HepG2 (cell line): ENCODE results near the gene ITIH2. TPM values are rescaled to one million over a fixed set of nuclear protein-coding genes. Genes with fewer than 3 reads are reported as not detected.
A peak's percentile ranks its signal among the peaks of the same experiment; 100 is the strongest.
"Not testable (repeated sequence)": the region's sequence is repeated elsewhere in the genome, so short reads cannot be mapped to it uniquely, and the experiment has no call there.

Experiments
- ATAC-seq: fragments of 200-7000 bp; cut with Tn5 transposase; 3 replicates; pipeline ENCODE4 v1.9.1; 2020; ENCODE audit warnings: mild to moderate bottlenecking, moderate library complexity
- BruUV-seq: library from RNA; stranded (reverse); fragments of 400-500 nt; replicated peaks from 2 replicates; lab custom pipeline; 2021; lab: Mats Ljungman, UMichigan
- CTCF ChIA-PET: fragments of 300-600 bp; formaldehyde crosslinking; extraction: SDS; loops from one replicate; lab custom pipeline; 2021; ENCODE audit warnings: low total read pairs, inconsistent platforms, low intra/inter-chr PET ratio; lab: Yijun Ruan, JAX
- POLR2A ChIA-PET: fragments of 350-600 bp; sonication (Branson Sonifier 250); formaldehyde crosslinking; loops from one replicate; lab custom pipeline; 2020; ENCODE audit warnings: antibody characterized with exemption, inconsistent platforms; lab: Yijun Ruan, JAX
- DNase-seq: peaks from one replicate; pipeline ENCODE4 v3.0.0-alpha.2; 2015; ENCODE audit warnings: low spot score
- FAIRE-seq: peaks from 3 replicates; lab custom pipeline; 2011; peaks lifted over from hg19 to GRCh38; lab: Jason Lieb, UNC
- H2AFZ ChIP-seq: one replicate; pipeline ENCODE4 v1.6.1; 2011; ENCODE audit warnings: low read length, inconsistent platforms
- H3K27ac ChIP-seq: fragments of 300-600 bp; 3 replicates; pipeline ENCODE4 v1.8.0; 2011; ENCODE audit warnings: mixed run types, mild to moderate bottlenecking, mixed read lengths, low read length, inconsistent platforms; ENCODE audit not compliant: insufficient read depth; ENCODE audit errors: extremely low read length
- H3K27me3 ChIP-seq, 2 experiments: fragments of 200-600 bp in 1 of 2; 2 replicates in 1 of 2; 3 replicates in 1 of 2; pipeline versions ENCODE4 v1.6.0 to v1.8.0; 2011; ENCODE audit warnings: low read length in 2 of 2, mild to moderate bottlenecking in 2 of 2, moderate library complexity in 2 of 2, inconsistent platforms in 1 of 2; ENCODE audit not compliant: insufficient read depth in 2 of 2, control insufficient read depth in 1 of 2
- H3K36me3 ChIP-seq, 2 experiments: fragments of 200-600 bp in 1 of 2; replicated peaks in 1 of 2; 2 replicates in 1 of 2; 3 replicates in 1 of 2; pipeline versions ENCODE4 v1.5.1 to v1.8.0; 2011; ENCODE audit warnings: low read length in 2 of 2, inconsistent platforms in 1 of 2; ENCODE audit not compliant: insufficient read depth in 2 of 2, control insufficient read depth in 1 of 2
- H3K4me1 ChIP-seq: 2 replicates; pipeline ENCODE4 v1.5.1; 2012; ENCODE audit warnings: low read length, inconsistent platforms; ENCODE audit not compliant: insufficient read depth
- H3K4me2 ChIP-seq: 2 replicates; pipeline ENCODE4 v1.6.0; 2011; ENCODE audit warnings: low read depth, low read length, inconsistent platforms
- H3K4me3 ChIP-seq, 3 experiments: fragments of 200-600 bp in 1 of 3; sonication (generic), shearing (Covaris generic) in 1 of 3; replicated peaks in 1 of 3; 2 replicates each; pipeline ENCODE4 v1.5.1; 2011 to 2016; ENCODE audit warnings: low read length in 3 of 3, inconsistent platforms in 2 of 3, low read depth in 2 of 3, mild to moderate bottlenecking in 2 of 3, control low read depth in 1 of 3, mixed read lengths in 1 of 3; ENCODE audit not compliant: insufficient read depth in 1 of 3
- H3K79me2 ChIP-seq: one replicate; pipeline ENCODE4 v1.6.1; 2011; ENCODE audit warnings: low read length, inconsistent platforms; ENCODE audit not compliant: insufficient read depth
- H3K9ac ChIP-seq: 2 replicates; pipeline ENCODE4 v1.6.0; 2011; ENCODE audit warnings: mild to moderate bottlenecking, low read depth, low read length, inconsistent platforms; ENCODE audit not compliant: insufficient read depth
- H3K9me3 ChIP-seq: 2 replicates; pipeline ENCODE4 v1.5.1; 2012; ENCODE audit warnings: mild to moderate bottlenecking, low read length
- H4K20me1 ChIP-seq: 2 replicates; pipeline ENCODE4 v1.6.0; 2011; ENCODE audit warnings: inconsistent platforms, mild to moderate bottlenecking, low read length, moderate library complexity; ENCODE audit not compliant: insufficient read depth
- CHD4 ChIP-seq: fragments of 200-600 bp; sonication (generic); IDR thresholded peaks from 2 replicates; pipeline ENCODE4 v1.7.0; 2017; ENCODE audit warnings: mild to moderate bottlenecking, low read length, borderline replicate concordance
- HNRNPK ChIP-seq: fragments of 200-400 bp; formaldehyde crosslinking; IDR thresholded peaks from 2 replicates; pipeline ENCODE4 v1.6.1; 2018; ENCODE audit warnings: low read length, low read depth, moderate library complexity, mild to moderate bottlenecking; ENCODE audit not compliant: poor library complexity, severe bottlenecking
- PRDM10 ChIP-seq: sonication (generic); formaldehyde crosslinking; IDR thresholded peaks from 2 replicates; pipeline ENCODE4 v1.4.0; 2020; ENCODE audit warnings: low read depth, missing genetic modification reagents
- RBAK ChIP-seq: sonication (generic); formaldehyde crosslinking; IDR thresholded peaks from 2 replicates; pipeline ENCODE4 v1.5.1; 2020; ENCODE audit warnings: mild to moderate bottlenecking, missing genetic modification reagents
- REPIN1 ChIP-seq: sonication (generic); formaldehyde crosslinking; IDR thresholded peaks from 2 replicates; pipeline ENCODE4 v1.8.0; 2022; ENCODE audit warnings: missing genetic modification reagents, low read depth, mild to moderate bottlenecking, borderline replicate concordance
- SOX5 ChIP-seq: IDR thresholded peaks from 2 replicates; pipeline ENCODE4 v1.6.1; 2016; ENCODE audit warnings: borderline replicate concordance
- TBX3 ChIP-seq: fragments of 450-650 bp; IDR thresholded peaks from 2 replicates; pipeline ENCODE4 v1.6.1; 2017; ENCODE audit warnings: antibody characterized with exemption, mild to moderate bottlenecking, inconsistent platforms, borderline replicate concordance
- ZNF564 ChIP-seq: sonication (generic); formaldehyde crosslinking; IDR thresholded peaks from 2 replicates; pipeline ENCODE4 v1.8.1; 2023; ENCODE audit warnings: mild to moderate bottlenecking, missing genetic modification reagents
- WGBS: methylation state at CpG from one replicate; pipeline ENCODE4 v1.1.6; 2017; ENCODE audit warnings: low lambda C conversion rate; 5-methylcytosine and 5-hydroxymethylcytosine counted together
- in situ Hi-C: cut with HindIII; loops from 2 replicates; pipeline ENCODE4 v1.10.0; 2017; ENCODE audit warnings: low pct_unique_long_range_greater_than_20kb; ENCODE audit not compliant: extremely low pct_ligation_motif_present
- intact Hi-C: fragments of 100-400 bp; cut with micrococcal nuclease; formaldehyde crosslinking; loops from one replicate; pipeline ENCODE4 v1.10.0; 2022; ENCODE audit not compliant: unreplicated experiment
- polyA plus RNA-seq, 8 experiments: library from polyadenylated mRNA; depleted of rRNA in 3 of 8; stranded (reverse) in 7 of 8; unstranded in 1 of 8; fragments of >200 nt; fragmentation: Illumina TruSeq in 4 of 8; extraction: Trizol in 4 of 8; gene quantifications; 2 replicates each; pipeline versions ENCODE4 v1.2.1 to v1.2.3, GENCODE V29; 2011 to 2016; ENCODE audit warnings: low read depth in 4 of 8, missing spikeins in 1 of 8, mixed read lengths in 1 of 8; ENCODE audit not compliant: insufficient read depth in 1 of 8
- total RNA-seq, 5 experiments: library from RNA; depleted of rRNA; stranded (reverse); fragments of >200 nt; fragmentation: Illumina TruSeq; extraction: Trizol; gene quantifications; 2 replicates each; pipeline ENCODE4 v1.2.3, GENCODE V29; 2016; ENCODE audit warnings: low read depth in 1 of 5

The ITIH2 gene
- total and polyA plus RNA-seq, 2 of the 13 experiments (the other 11 are each of a cell fraction or from before 2014, with no cell fraction given): 1,197 to 1,427 TPM

GRCh38 chr10:7689591-7689990, 13.5 kb upstream of the ITIH2 start (continued):
- no peak for TF ChIP-seq PRDM10 (CRISPR knock-in tag)
- TF ChIP-seq CHD4: 0 out of 2 replicates have a peak, but pooled peaks have one; percentile 22
- no peak for TF ChIP-seq SOX5 (CRISPR knock-in tag)
- TF ChIP-seq RBAK (CRISPR knock-in tag): peak; percentile 98
- no peak for TF ChIP-seq REPIN1 (CRISPR knock-in tag)
- TF ChIP-seq TBX3: no peak
- no peak for TF ChIP-seq HNRNPK

DNA sequence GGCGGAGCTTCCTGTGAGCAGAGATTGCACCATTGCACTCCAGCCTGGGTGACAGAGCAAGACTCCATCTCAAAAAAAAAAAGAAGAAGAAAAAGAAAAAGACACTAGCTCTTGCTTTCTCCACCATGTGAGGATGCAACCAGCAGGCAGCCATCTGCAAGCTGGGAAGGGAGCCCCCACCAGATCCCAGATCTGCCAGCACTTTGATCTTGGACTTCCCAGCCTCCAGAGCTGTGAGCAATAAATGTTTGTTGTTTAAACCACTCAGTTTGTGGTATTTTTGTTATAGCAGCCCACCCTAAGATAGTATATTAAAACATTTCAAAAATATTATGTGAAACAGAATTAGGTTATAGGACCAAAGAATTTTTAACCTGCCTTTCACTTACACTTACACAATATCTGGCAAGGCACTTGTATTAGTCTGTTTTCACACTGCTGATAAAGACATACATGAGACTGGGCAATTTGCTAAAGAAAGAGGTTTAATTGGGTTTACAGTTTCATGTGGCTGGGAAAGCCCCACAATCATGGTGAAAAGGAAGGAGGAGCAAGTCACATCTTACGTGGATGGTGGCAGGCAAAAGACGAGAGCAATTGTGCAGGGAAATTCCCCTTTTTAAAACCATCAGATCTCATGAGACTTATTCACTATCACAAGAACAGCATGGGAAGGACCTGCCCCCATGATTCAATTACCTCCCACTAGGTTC, 12.1 kb upstream of the ITIH2 start:
- H2AFZ ChIP-seq, FAIRE-seq, intact Hi-C loops, H3K4me3 ChIP-seq, CTCF ChIA-PET, H3K27ac ChIP-seq, in situ Hi-C loops, ATAC-seq, H3K9ac ChIP-seq, H3K4me2 ChIP-seq, H4K20me1 ChIP-seq, H3K27me3 ChIP-seq, BruUV-seq, H3K79me2 ChIP-seq, POLR2A ChIA-PET, DNase-seq, H3K36me3 ChIP-seq: not testable (repeated sequence)
- H3K9me3 ChIP-seq: peaks cover 43% of the 10 kb centered on the region
- peaks cover 25% of the 10 kb centered on the region for H3K4me1 ChIP-seq
- peak; percentile 96; the same call in 1 of the 2 replicates for TF ChIP-seq ZNF564 (CRISPR knock-in tag)
- 97% methylated on average over 3 of the region's 3 CpGs for WGBS
